Left ventricle myocardium inferior (tissue), 1 donor: ENCODE measurements around the gene WDR86. TPM values are rescaled to one million over a fixed set of nuclear protein-coding genes. Genes with fewer than 3 reads are reported as not detected.

Experiments used
- DNase-seq: peaks from one replicate; pipeline ENCODE4 v3.0.0-alpha.2; 2020
- H3K27ac ChIP-seq: fragments of 200-600 bp; replicated peaks from 2 replicates; pipeline ENCODE4 v1.8.0; 2021
- H3K27me3 ChIP-seq: fragments of 200-600 bp; 2 replicates; pipeline ENCODE4 v1.8.0; 2021; ENCODE audit warnings: low read depth
- H3K36me3 ChIP-seq: fragments of 200-600 bp; 2 replicates; pipeline ENCODE4 v1.8.0; 2021
- H3K4me1 ChIP-seq: fragments of 200-600 bp; 2 replicates; pipeline ENCODE4 v1.8.0; 2021
- H3K4me3 ChIP-seq: fragments of 200-600 bp; 2 replicates; pipeline ENCODE4 v1.8.0; 2021; ENCODE audit warnings: mild to moderate bottlenecking, moderate library complexity
- H3K9me3 ChIP-seq: fragments of 200-600 bp; replicated peaks from 2 replicates; pipeline ENCODE4 v1.8.0; 2021
- CTCF ChIP-seq: fragments of 200-600 bp; IDR thresholded peaks from 2 replicates; pipeline ENCODE4 v1.8.0; 2021; ENCODE audit warnings: antibody characterized with exemption, mild to moderate bottlenecking, borderline replicate concordance
- intact Hi-C: fragments of 100-400 bp; cut with micrococcal nuclease; formaldehyde crosslinking; loops from one replicate; pipeline ENCODE4 v1.11.0; 2022
- total RNA-seq: library from RNA; stranded (reverse); fragmentation: NEBNext Ultra II Directional; extraction: Animal tissue kit (Norgen Biotek cat#: 25700); gene quantifications from one replicate; pipeline ENCODE4 v1.2.1, GENCODE V29; 2021
- donor health status: DM: no; HTN: yes; CAD: no; lungs with severe emphysema.

The WDR86 gene
- total RNA-seq, 1 donor from 2014 or later, result 0.16 TPM

DNA sequence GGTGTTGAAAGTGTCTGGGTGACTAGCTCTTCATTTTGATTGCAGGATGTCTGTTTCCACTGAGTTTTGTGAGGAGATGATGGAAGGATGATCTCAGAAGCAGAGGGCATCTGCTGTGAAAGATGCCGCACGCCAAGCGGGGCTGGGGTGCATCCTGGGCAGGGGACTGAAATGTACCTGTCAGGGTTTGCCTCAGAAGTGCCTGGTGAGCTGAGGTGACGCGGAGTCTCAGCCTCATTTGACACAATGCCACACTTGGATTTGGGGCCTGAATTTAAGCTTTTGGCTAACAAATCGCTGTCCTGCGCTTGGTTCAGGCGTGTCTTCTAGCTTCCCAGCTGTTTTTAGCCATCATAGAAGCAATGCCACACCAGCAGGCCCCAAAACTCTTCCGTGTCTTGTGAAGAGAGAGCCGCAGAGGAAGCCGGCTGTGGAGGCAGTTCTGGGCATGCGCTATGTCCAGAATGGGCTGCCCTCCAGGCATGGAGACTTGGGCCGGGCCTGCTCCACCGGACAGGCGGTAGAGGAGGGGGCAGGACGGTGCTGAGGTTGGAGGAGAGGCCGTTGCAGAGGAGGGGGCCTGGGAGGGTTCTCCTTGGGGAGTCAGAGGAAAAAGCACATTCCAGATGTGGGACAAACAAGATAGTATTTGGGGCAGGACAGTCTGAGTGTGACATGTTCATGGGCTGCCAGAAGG is 31.2 kb downstream of the WDR86 start:
- no peaks in the 10 kb centered on the region for H3K9me3 ChIP-seq
- no peak overlapping the region for H3K4me3 ChIP-seq
- H3K4me1 ChIP-seq, result peaks cover 17% of the 10 kb centered on the region
- H3K27me3 ChIP-seq, result peaks cover 23% of the 10 kb centered on the region
- intact Hi-C loops, result no loop called here
- DNase-seq, result no peak
- no peak for TF ChIP-seq CTCF
- no peak overlapping the region for H3K27ac ChIP-seq
- peaks cover 52% of the 10 kb centered on the region for H3K36me3 ChIP-seq

DNA sequence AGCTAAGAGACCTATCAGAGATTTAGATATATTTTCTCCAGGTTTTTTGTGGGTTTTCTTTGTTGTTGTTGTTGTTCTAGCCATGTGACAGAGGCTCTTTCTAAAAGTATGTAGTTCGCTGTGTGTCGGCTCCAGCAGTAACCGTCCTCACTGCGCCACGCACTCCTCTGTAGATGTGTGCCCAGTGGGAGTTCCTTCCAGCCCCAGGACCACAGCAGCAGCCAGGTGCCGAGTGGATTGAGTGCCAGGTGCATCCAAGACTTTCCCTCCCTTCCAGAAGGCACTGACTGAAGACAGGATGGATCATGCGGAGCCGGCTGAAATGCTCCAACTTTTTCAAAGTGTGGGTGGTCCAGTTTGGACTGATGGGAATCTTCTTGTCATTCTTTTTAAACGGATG is 31.8 kb downstream of the WDR86 start:
- Histone ChIP-seq H3K27me3 (peaks cover 17% of the 10 kb centered on the region), H3K9me3 (no peaks in the 10 kb centered on the region), H3K27ac (no peak overlapping the region), H3K4me1 (peaks cover 17% of the 10 kb centered on the region), H3K36me3 (peaks cover 58% of the 10 kb centered on the region), H3K4me3 (no peak overlapping the region)
- no peak for DNase-seq
- no peak for TF ChIP-seq CTCF
- intact Hi-C loops, result no loop called here

DNA sequence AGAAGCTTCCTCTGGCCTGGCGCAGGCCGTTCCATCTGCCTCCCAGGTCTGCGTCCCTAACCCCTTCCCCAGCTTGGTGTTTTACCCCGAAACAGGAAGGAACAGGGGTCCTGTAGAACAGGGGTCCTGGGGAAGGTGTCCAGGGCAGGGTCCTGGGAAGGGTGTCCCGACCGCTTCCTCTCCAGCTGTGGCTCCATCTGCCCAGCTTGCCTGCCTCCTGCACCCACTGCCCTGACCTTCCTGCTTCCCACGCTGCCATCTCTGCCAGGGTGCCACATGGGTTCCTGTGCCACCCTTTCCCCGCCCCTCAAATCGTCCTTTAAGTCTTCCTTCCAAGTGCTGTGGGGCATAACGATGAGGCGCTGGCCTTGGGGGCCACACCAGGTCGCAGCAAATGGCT is 32.4 kb downstream of the WDR86 start:
- H3K36me3 ChIP-seq, result peaks cover 63% of the 10 kb centered on the region
- intact Hi-C loops, result no loop called here

DNA sequence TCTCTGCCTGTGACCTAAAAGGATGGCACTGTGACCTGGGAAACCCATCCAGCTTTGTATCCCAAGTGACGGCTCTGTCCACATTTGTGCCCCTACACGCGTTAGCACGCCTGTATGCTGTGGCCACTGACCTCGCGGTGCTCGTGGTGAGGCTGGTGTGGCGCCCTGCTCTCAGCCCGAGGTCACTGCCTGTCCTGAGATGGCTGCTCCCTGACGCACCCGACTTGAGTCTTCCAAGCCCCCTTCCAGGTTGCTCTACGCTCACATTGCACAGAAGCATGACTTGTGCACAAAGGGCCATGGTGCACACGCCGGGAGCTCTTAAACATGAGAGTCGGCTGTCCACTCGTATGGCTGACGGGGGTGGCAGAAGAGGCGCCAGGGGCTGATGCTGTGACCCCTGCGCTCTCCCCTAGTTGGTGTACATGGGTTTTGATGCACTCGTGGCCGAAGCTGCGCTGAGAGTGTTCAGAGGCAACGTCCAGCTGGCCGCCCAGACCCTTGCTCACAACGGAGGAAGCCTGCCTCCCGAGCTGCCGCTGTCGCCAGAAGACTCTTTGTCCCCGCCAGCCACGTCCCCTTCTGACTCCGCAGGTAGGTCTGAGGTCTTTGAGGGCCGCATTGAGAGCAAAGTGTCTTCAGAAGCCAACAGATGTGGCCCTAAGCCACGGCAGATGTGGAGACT is 33.5 kb downstream of the WDR86 start:
- intact Hi-C loops, result no loop called here
- Histone ChIP-seq H3K4me3 (no peak overlapping the region), H3K9me3 (no peaks in the 10 kb centered on the region), H3K36me3 (peaks cover 74% of the 10 kb centered on the region), H3K27me3 (peaks cover under 1% of the 10 kb centered on the region), H3K27ac (no peak overlapping the region), H3K4me1 (peaks cover 6% of the 10 kb centered on the region)
- TF ChIP-seq CTCF, result no peak
- DNase-seq, result no peak

More for the DNA sequence above, 32.4 kb downstream of the WDR86 start:
- peaks cover 17% of the 10 kb centered on the region for H3K4me1 ChIP-seq
- H3K9me3 ChIP-seq, result no peaks in the 10 kb centered on the region
- no peak for TF ChIP-seq CTCF
- H3K27ac ChIP-seq, result no peak overlapping the region
- peaks cover 11% of the 10 kb centered on the region for H3K27me3 ChIP-seq
- no peak overlapping the region for H3K4me3 ChIP-seq
- no peak for DNase-seq

DNA sequence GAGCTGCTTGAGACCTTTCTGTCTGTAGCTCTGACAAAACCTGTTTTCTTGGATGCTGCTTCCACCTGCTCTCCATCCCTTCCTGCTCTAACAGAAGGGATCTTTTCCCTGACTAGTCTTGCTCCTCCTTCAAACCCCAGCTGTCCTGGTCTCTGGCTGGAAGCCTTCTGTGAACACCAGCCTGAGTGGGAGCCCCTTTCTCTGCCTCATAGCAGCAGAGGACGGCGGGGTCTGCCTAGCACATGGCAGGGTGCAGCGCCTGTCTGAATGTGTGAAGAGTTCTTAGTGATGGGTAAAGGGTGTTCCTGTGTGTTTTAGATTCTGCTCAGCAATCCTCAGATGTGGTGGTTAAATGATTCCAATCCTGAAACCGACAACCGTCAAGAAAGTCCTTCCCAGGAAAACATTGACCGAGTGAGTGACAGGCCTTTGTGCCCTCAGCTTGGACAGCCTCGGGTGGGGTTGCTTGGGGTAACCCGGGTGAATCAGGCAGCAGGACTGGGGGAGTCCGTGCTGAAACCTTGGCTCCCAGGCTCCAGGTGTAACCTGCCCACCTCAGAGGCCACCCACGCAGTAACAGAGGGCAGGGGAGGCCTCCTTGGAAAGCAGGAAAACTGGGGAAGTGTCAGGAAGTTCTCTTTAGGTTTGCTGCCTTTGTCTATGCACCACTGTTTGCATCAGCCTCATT is 34.2 kb downstream of the WDR86 start:
- intact Hi-C loops, result no loop called here

More for the DNA sequence above, 34.2 kb downstream of the WDR86 start:
- Histone ChIP-seq H3K27me3 (no peaks in the 10 kb centered on the region), H3K9me3 (no peaks in the 10 kb centered on the region), H3K4me3 (no peak overlapping the region), H3K27ac (no peak overlapping the region), H3K36me3 (peaks cover 81% of the 10 kb centered on the region), H3K4me1 (no peaks in the 10 kb centered on the region)
- no peak for TF ChIP-seq CTCF
- no peak for DNase-seq
